Choroid plexus epithelial cell (primary cell): Measurements from ENCODE around the gene CR2.

Experiments used
- DNase-seq: peaks from one replicate; pipeline ENCODE4 v3.0.0-alpha.2; 2010; ENCODE audit warnings: low read depth
- H3K4me3 ChIP-seq: 2 replicates; pipeline ENCODE4 v1.5.1; 2011; ENCODE audit warnings: low read depth, mild to moderate bottlenecking, control low read depth, low read length, moderate library complexity
- CTCF ChIP-seq: conservative IDR thresholded peaks from 2 replicates; pipeline ENCODE4 v1.5.1; 2011; ENCODE audit warnings: low read depth, mild to moderate bottlenecking, control low read depth, inconsistent platforms, low read length, moderate library complexity

Gene CR2

GRCh38 chr1:207462535-207462934, 8.4 kb downstream of the CR2 start:
- TF ChIP-seq CTCF: no peak

GRCh38 chr1:207463021-207463420, 8.9 kb downstream of the CR2 start:
- no peak for TF ChIP-seq CTCF
- DNase-seq: no peak
- H3K4me3 ChIP-seq: no peak overlapping the region

More at GRCh38 chr1:207462535-207462934, 8.4 kb downstream of the CR2 start:
- no peak for DNase-seq
- H3K4me3 ChIP-seq: no peak overlapping the region

DNA sequence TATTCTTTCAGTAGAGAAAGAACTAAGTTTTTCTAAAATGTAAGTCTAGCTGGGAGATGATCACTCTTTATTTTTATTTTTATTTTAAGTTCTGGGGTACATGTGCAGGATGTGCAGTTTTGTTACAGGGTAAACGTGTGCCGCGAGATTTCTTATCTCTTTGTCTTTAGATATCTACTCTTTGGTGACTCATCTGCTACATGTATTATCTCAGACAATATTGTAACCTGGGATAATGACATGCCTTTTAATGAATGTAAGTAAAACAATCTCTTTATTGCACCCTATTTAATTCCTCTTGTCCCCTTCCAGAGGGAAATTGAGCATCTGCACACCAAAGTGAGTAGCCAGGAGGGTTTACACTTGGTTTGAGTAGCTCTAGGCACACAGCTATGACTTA, 9.4 kb downstream of the CR2 start:
- DNase-seq: no peak
- no peak overlapping the region for H3K4me3 ChIP-seq
- no peak for TF ChIP-seq CTCF

DNA sequence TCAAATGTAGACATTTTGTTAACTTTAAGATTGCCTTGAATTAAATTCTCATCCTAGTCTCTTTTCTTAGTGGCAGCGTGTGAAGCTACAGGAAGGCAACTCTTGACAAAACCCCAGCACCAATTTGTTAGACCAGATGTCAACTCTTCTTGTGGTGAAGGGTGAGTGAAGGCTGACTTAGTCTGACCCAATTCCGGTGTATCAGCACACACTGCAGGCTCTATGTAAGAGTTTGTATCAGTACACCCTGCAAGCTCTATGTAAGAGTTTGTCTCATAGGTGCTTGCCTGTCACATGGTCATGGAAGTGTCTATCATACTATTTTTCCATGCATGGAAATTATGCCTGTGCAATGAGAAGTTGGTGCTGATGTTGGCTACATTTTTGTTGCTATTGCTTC, 16.8 kb downstream of the CR2 start:
- H3K4me3 ChIP-seq: no peak overlapping the region
- no peak for TF ChIP-seq CTCF
- no peak for DNase-seq

GRCh38 chr1:207474210-207474609, 20.1 kb downstream of the CR2 start:
- no peak for DNase-seq
- no peak overlapping the region for H3K4me3 ChIP-seq
- no peak for TF ChIP-seq CTCF

- H3K4me3 ChIP-seq: no peak overlapping the region
- no peak for DNase-seq
- no peak for TF ChIP-seq CTCF
Observed at GRCh38 chr1:207486198-207486597, 32.1 kb downstream of the CR2 start.

DNA sequence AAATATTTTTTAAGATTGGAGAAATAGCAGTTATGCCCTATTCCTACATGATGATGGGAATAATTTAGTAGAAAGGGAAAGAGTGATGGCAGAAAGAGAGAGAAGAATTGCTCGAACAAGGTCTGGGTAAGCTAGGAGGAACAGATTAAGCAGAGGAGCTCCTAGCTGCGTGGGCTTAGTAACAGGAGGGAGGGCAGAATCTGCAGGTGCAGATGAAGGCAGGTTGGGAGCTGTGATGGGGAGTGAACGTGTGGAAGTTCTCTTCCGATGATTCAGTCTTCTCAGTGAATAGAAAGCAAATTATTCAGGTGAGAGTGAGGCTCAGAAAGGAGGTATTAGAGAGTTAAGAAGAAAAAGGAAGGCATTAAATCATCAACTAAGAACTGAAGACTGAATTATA, 33.5 kb downstream of the CR2 start:
- no peak for TF ChIP-seq CTCF
- no peak for DNase-seq
- H3K4me3 ChIP-seq: no peak overlapping the region
